Heart left ventricle (tissue), 16 donors: ENCODE data around the gene CYB561D1. TPM values are rescaled to one million over a fixed set of nuclear protein-coding genes. Genes with fewer than 3 reads are reported as not detected.

Experiments
- ATAC-seq, 4 donors: fragments of 200-7000 bp; cut with Tn5 transposase; one replicate each; pipeline ENCODE4 v1.9.1; 2020 to 2022; ENCODE audit warnings: moderate library complexity in 4 of 4, mild to moderate bottlenecking in 3 of 4, moderate number of reproducible peaks in 1 of 4
- DNase-seq, 5 donors: peaks; one replicate each; pipeline ENCODE4 v3.0.0-alpha.2; 2020
- H3K27ac ChIP-seq, 12 donors: fragments of 200-600 bp; sonication (generic) in 4 of 12; one replicate each; pipeline versions ENCODE4 v1.5.0 to v1.8.0; 2016 to 2022; ENCODE audit warnings: mild to moderate bottlenecking in 2 of 12
- H3K27me3 ChIP-seq, 9 donors: fragments of 200-600 bp; sonication (generic) in 2 of 9; one replicate each; pipeline versions ENCODE4 v1.5.1 to v1.8.0; 2016 to 2022; ENCODE audit warnings: mild to moderate bottlenecking in 3 of 9
- H3K36me3 ChIP-seq, 9 donors: fragments of 200-600 bp; sonication (generic) in 2 of 9; one replicate each; pipeline versions ENCODE4 v1.5.0 to v1.8.0; 2018 to 2022; ENCODE audit warnings: mild to moderate bottlenecking in 2 of 9
- H3K4me1 ChIP-seq, 12 donors: fragments of 200-600 bp; sonication (generic) in 4 of 12; one replicate each; pipeline versions ENCODE4 v1.5.0 to v1.8.0; 2016 to 2022; ENCODE audit warnings: mild to moderate bottlenecking in 3 of 12
- H3K4me3 ChIP-seq, 12 donors: fragments of 200-600 bp; sonication (generic) in 4 of 12; one replicate each; pipeline versions ENCODE4 v1.5.0 to v1.8.0; 2017 to 2022; ENCODE audit warnings: mild to moderate bottlenecking in 9 of 12, moderate library complexity in 4 of 12
- H3K9me3 ChIP-seq, 12 donors: fragments of 200-600 bp; sonication (generic) in 4 of 12; one replicate each; pipeline versions ENCODE4 v1.5.0 to v1.8.0; 2016 to 2022; ENCODE audit warnings: mild to moderate bottlenecking in 1 of 12
- CTCF ChIP-seq, 12 donors: fragments of 200-600 bp; sonication (generic) in 4 of 12; IDR thresholded peaks; one replicate each; pipeline versions ENCODE4 v1.5.0 to v1.8.0; 2018 to 2022; ENCODE audit warnings: antibody characterized with exemption in 12 of 12, mild to moderate bottlenecking in 5 of 12
- POLR2A ChIP-seq, 2 donors: fragments of 450-650 bp; IDR thresholded peaks; one replicate each; pipeline ENCODE4 v1.6.1; 2017; ENCODE audit warnings: antibody characterized with exemption in 2 of 2, mild to moderate bottlenecking in 2 of 2, moderate library complexity in 2 of 2
- WGBS, 4 donors: extraction: QIAGEN DNeasy Blood & Tissue Kit in 2 of 4; methylation state at CpG; one replicate each; pipeline versions ENCODE4 v1.1.5 to v1.1.7; 2013 to 2018; 5-methylcytosine and 5-hydroxymethylcytosine counted together
- intact Hi-C, 10 donors: fragments of 100-400 bp; cut with DNase I; formaldehyde crosslinking; loops; one replicate each; pipeline versions ENCODE4 v1.11.1 to v1.14.2; 2022
- polyA plus RNA-seq, 2 donors: library from polyadenylated mRNA; stranded (reverse); fragments of 200-250 nt; gene quantifications; one replicate each; pipeline ENCODE4 v1.2.3, GENCODE V29; 2013
- total RNA-seq, 9 donors: library from RNA; depleted of rRNA in 2 of 9; stranded (reverse); fragments of >200 nt in 2 of 9; fragmentation: NEBNext Ultra II Directional in 3 of 9; extraction: Animal tissue kit (Norgen Biotek cat#: 25700) in 3 of 9; gene quantifications; one replicate each; pipeline versions ENCODE4 v1.1.0 to v1.2.4, GENCODE V29; 2016 to 2023
- donor health status: ischemic (EF 13 %, LVEDD 7.1; RV severe dilation, severe dysfunction).
- donor health status: healthy with polysubstance abuse.
- donor health status: DM: no; HTN: yes; CAD: no.
- donor health status: DM: no; HTN: no; CAD: no.
- donor health status: ischemic (EF 25% LVEDD 6.9; RV normal size, moderate dysfunction).
- donor health status: ischemic (EF 25% LVEDD 5.7; RV mildly dilated, moderate dysfunction).
- donor health status: healthy.
- donor health status: DM: yes; HTN: yes; CAD: no.
- donor health status: ischemic (EF 35%, LVEDD 5.7; RV mildly dilated, moderate dysfunction).
- donor health status: nonischemic (EF 11% LVEDD 7.7; RV severe dilation, severe dysfunction).
- donor health status: DM: yes; HTN: yes; CAD: no.
- donor health status: PGD.
- donor health status: ischemic (EF 29% LVEDD 5.4; RV normal size, mild dysfunction).
- donor health status: nonischemic (EF 23%, LVEDD 6.1; RV moderate dilation, normal function).

The CYB561D1 gene
- total and polyA plus RNA-seq, 11 donors = 2.1 to 8.4 (median 5.1) TPM

DNA sequence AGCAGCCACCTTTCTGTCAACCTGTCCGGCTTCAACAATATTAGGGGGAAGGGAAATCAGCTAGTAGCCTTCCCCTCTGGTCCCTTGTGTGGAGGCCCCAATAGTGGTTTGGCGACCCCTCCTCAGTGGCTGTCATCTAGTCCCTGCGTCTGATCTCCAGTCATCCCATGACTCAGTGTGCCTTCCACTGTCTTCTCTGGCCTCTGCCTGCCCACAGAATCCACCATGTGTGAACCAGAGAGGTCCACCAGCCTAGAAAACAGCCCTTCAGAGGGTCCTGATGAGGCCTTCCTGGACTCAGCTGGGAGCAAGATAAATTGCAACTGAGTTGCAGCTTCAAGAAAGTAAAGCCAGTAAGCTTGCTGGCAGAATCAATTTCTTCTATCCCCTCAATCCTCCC lies 14.0 kb upstream of the CYB561D1 start:
- peaks cover 0 to 27% (median 10%) of the 10 kb centered on the region in 9 donors for H3K36me3 ChIP-seq
- H3K9me3 ChIP-seq = no peaks in the 10 kb centered on the region
- peaks cover 0 to 3% (median 0%) of the 10 kb centered on the region in 9 donors for H3K27me3 ChIP-seq
- H3K4me1 ChIP-seq = peaks cover 0 to 22% (median 13%) of the 10 kb centered on the region in 12 donors
- no peak for TF ChIP-seq CTCF (IDR thresholded peaks at IDR 0.05)
- no peak for TF ChIP-seq POLR2A (IDR thresholded peaks at IDR 0.05)
- ATAC-seq (no peak), DNase-seq (no peak)
- WGBS, 4 donors = 81 to 93% (median 89%) methylated on average over 3 of the region's 3 CpGs
- H3K4me3 ChIP-seq = no peak overlapping the region
- intact Hi-C loops = loop anchor here in 6 of 10 donors (5.0 kb wide), 2 partner anchors 48 to 53 kb away; partner anchors contain the start of gene PSMA5 (in 5 of the 6)
- H3K27ac ChIP-seq = no peak overlapping the region

DNA sequence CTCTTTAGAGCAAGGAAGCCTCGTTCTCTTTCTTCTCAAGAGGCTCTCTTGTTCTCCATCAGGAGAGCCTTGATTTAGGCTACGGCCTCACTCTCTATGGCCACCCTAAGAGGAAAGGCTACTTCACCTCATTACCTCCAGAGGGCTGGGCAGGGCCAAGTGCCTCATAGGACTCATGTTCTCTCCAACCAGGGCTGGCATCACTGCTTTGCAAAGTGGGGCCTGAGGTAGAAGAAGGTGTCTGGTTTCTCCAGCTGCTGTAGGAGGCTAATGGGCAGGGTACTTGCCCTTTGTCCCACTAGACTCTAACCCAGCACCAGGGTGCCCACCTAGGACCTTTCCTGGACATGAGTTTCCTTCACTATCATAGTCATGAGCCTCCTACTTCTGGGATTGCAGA lies 12.2 kb upstream of the CYB561D1 start:
- WGBS, 4 donors = 77 to 90% (median 86%) methylated on average over 2 of the region's 2 CpGs
- H3K27me3 ChIP-seq = peaks cover 0 to 3% (median 0%) of the 10 kb centered on the region in 9 donors
- TF ChIP-seq POLR2A (IDR thresholded peaks at IDR 0.05) (no peak), CTCF (IDR thresholded peaks at IDR 0.05) (no peak)
- no peak overlapping the region for H3K27ac ChIP-seq
- H3K9me3 ChIP-seq = no peaks in the 10 kb centered on the region
- H3K4me3 ChIP-seq = no peak overlapping the region
- intact Hi-C loops = loop anchor here in 6 of 10 donors (5.0 kb wide), 2 partner anchors 49 to 54 kb away; partner anchors contain the start of gene PSMA5 (in 5 of the 6)
- peaks cover 0 to 23% (median 14%) of the 10 kb centered on the region in 12 donors for H3K4me1 ChIP-seq
- peaks cover 0 to 20% (median 9%) of the 10 kb centered on the region in 9 donors for H3K36me3 ChIP-seq
- no peak for DNase-seq
- ATAC-seq = no peak

- ATAC-seq (no peak), DNase-seq (no peak)
- Histone ChIP-seq H3K27me3 (peaks cover 0 to 3% (median 0%) of the 10 kb centered on the region in 9 donors), H3K9me3 (no peaks in the 10 kb centered on the region), H3K27ac (no peak overlapping the region), H3K4me1 (peaks cover 0 to 23% (median 14%) of the 10 kb centered on the region in 12 donors), H3K36me3 (peaks cover 0 to 20% (median 3%) of the 10 kb centered on the region in 9 donors), H3K4me3 (no peak overlapping the region)
- intact Hi-C loops = loop anchor here in 6 of 10 donors (5.0 kb wide), 2 partner anchors 50 to 55 kb away; partner anchors contain the start of gene PSMA5 (in 5 of the 6)
- TF ChIP-seq POLR2A (IDR thresholded peaks at IDR 0.05) (no peak), CTCF (IDR thresholded peaks at IDR 0.05) (no peak)
Observed at GRCh38 chr1:109482242-109482641, 11.7 kb upstream of the CYB561D1 start.

DNA sequence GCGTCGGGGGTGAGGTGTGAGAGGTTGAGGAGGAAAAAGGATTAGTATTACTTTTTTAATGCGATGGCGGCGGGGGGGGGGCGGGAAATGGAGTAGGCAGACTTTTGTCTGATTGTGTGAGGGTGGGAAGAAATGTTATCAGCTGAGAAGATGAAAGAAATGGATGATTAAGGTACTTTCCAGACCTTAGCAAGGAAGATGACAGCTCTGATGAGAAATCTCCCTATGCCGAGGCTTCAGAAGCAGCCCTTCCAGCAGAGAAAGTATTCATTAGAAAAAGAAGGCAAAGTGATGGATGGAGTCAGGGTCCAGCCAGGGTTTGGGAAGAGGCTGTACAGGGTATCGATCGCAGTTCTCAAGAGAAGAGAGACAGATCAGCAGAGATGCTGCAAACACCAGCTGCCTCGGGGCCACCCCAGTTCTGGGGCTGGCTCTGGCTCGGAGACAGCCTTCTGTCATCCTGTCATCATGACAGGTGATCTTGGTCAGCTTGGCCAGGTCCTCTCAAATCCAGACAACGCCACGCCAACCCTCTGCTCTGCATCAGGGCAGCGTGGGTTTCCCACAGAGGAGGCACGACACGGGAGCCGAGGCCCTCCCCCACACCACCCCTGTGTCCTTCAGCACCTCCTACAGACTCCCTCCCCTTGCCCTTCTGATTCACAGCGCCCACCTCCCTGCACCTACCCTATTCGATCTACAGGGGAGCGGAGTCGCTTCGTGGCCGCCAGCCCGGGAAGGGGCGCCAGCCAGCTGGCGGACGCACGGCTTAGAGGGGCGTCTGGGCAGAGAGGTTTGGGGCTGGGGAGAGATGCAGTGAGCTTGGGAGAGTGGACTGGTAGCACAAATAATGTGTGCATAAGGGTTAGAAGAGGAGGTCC lies 10.9 kb upstream of the CYB561D1 start:
- WGBS, 4 donors = 13 to 26% (median 17%) methylated on average over 21 to 29 of the region's 29 CpGs
- DNase-seq = peak in 4 of 5 donors; percentile 44 to 73 (median 54)
- Histone ChIP-seq H3K36me3 (peaks cover 0 to 24% (median 6%) of the 10 kb centered on the region in 9 donors), H3K4me3 (peak overlapping the region; percentile 25 to 92 (median 74)), H3K27ac (peak overlapping the region in 9 of 12 donors; percentile 15 to 72 (median 43)), H3K4me1 (peaks cover 0 to 23% (median 14%) of the 10 kb centered on the region in 12 donors), H3K27me3 (peaks cover 0 to 3% (median 0%) of the 10 kb centered on the region in 9 donors), H3K9me3 (no peaks in the 10 kb centered on the region)
- intact Hi-C loops = loop anchor here in 6 of 10 donors (5.0 kb wide), 2 partner anchors 51 to 56 kb away; partner anchors contain the start of gene PSMA5 (in 5 of the 6)
- TF ChIP-seq POLR2A (IDR thresholded peaks at IDR 0.05) = no peak
- no peak for TF ChIP-seq CTCF (IDR thresholded peaks at IDR 0.05)
- peak; percentile 17 to 29 (median 28) for ATAC-seq
